GM12875 (cell line): ENCODE results near the gene USP34.
"Not testable (repeated sequence)": the region's sequence is repeated elsewhere in the genome, so short reads cannot be mapped to it uniquely, and the experiment has no call there.

Source experiments
- H3K4me3 ChIP-seq: one replicate; pipeline ENCODE4 v1.5.1; 2011; ENCODE audit warnings: low read depth, low read length, control low read depth
- CTCF ChIP-seq: IDR thresholded peaks from 2 replicates; pipeline ENCODE4 v1.5.1; 2011; ENCODE audit warnings: low read depth, mild to moderate bottlenecking, control low read depth, inconsistent platforms, low read length, moderate library complexity, borderline replicate concordance; ENCODE audit not compliant: insufficient read depth

Gene USP34

DNA sequence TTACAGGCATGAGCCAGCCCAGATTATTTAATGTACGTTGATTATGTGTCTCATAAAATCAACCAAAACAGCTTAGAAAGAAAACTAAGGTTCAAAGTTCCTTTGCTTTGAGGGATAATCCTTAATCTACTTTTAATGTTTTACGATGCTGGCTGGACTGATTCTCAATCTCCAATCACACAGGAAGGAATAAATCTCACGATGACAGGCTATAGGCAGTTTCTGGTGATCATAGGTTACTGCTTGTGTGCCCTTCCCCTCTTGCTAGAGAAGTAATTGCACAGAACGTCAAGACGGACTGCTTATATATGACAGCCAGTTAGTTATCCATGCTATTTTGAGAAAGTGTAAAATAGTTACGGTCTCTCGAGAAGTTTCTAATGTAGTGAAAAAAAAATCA lies 265.8 kb downstream of the USP34 start:
- TF ChIP-seq CTCF: no peak
- H3K4me3 ChIP-seq: no peak overlapping the region

- no peak for TF ChIP-seq CTCF
- H3K4me3 ChIP-seq: no peak overlapping the region
Observed at GRCh38 chr2:61196671-61197070, 274.2 kb downstream of the USP34 start.

DNA sequence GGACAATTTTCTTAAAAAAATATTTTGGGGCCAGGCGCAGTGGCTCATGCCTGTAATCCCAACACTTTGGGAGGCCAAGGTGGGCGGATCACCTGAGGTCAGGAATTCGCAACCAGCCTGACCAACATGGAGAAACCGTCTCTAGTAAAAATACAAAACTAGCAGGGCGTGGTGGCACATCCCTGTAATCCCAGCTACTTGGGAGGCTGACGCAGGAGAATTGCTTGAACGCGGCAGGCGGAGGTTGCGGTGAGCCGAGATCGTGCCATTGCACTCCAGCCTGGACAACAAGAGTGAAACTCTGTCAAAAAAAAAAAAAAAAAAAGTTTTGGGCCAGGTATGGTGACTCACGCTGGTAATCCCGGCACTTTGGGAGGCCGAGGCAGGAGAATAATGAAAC lies 276.2 kb downstream of the USP34 start:
- H3K4me3 ChIP-seq: not testable (repeated sequence)

DNA sequence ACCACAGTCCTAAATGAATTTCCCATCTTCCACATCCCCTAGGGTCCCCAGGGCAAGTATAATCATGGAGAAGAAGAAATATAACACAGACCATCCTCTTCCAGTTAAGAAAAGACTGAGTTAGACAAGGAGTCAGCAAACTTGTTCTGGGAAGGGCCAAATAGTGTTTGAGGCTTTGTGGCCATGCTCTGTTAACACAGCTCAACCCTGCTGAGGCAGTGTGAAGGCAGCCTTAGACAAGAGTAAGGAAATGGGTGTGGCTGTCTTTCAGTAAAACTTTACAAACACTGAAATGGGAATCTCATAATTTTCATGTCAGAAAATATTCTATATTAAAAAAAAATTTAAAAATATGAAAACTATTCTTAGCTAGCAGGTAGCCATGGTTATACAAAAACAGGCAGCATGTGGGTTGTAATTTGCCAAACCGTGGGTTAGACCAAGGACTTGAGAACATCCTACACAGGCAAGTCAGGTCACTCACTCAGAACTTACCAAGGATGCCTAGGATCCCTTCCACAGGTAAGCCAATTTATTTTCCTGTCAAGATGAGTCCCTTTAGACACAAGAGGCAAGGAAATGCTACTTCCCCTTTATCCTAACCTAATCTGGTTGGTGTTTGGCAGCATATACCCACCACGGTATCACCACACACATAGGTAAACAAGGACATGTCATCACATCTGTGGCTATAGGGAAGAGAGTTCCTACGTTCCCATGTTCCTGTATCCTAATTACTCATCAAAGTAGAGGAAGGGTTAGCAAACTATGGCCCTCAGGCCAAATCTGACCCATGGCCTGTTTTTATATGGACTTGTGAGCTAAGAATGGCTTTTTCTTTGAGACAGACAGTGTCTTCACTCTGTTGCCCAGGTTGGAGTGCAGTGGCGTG lies 277.0 kb downstream of the USP34 start:
- H3K4me3 ChIP-seq: no peak overlapping the region
- no peak for TF ChIP-seq CTCF

- H3K4me3 ChIP-seq: no peak overlapping the region
- no peak for TF ChIP-seq CTCF
Observed at GRCh38 chr2:61187085-61187484, 283.8 kb downstream of the USP34 start.

GRCh38 chr2:61185231-61185728 lies 285.6 kb downstream of the USP34 start:
- H3K4me3 ChIP-seq: no peak overlapping the region
- TF ChIP-seq CTCF: no peak

DNA sequence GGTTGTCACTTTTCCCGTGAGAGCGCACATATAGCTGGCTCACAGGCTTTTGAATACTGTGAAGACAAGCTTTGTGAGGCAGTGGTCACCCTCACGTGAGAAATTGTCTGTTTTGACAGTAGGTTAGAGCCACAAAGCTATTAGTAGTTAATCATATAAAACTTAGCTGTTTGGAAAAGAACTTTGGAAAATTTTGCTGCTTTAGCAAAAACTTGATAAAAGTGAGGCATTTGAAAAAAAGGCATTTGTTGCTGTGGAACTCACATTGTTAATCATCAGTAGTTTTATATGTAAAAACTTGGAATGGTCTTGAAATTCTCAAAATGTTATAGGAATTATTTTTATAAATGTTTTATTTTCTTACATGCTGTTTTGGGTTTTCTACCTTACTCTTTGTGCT lies 286.6 kb downstream of the USP34 start:
- no peak for TF ChIP-seq CTCF
- H3K4me3 ChIP-seq: no peak overlapping the region

- TF ChIP-seq CTCF: no peak
Observed at GRCh38 chr2:61183795-61184194, 287.1 kb downstream of the USP34 start.

More at GRCh38 chr2:61183795-61184194, 287.1 kb downstream of the USP34 start:
- no peak overlapping the region for H3K4me3 ChIP-seq
